CD4-positive, alpha-beta T cell treated with Interleukin-12 subunit alpha and Interleukin-12 subunit beta, for 1 hour (primary cell): ENCODE data around the gene GAREM2.

Source experiments
- DNase-seq: peaks from one replicate; pipeline ENCODE4 v3.0.0-alpha.2; 2020

GAREM2 gene

GRCh38 chr2:26170795-26171194 lies 2.1 kb upstream of the GAREM2 start:
- DNase-seq: no peak

DNA sequence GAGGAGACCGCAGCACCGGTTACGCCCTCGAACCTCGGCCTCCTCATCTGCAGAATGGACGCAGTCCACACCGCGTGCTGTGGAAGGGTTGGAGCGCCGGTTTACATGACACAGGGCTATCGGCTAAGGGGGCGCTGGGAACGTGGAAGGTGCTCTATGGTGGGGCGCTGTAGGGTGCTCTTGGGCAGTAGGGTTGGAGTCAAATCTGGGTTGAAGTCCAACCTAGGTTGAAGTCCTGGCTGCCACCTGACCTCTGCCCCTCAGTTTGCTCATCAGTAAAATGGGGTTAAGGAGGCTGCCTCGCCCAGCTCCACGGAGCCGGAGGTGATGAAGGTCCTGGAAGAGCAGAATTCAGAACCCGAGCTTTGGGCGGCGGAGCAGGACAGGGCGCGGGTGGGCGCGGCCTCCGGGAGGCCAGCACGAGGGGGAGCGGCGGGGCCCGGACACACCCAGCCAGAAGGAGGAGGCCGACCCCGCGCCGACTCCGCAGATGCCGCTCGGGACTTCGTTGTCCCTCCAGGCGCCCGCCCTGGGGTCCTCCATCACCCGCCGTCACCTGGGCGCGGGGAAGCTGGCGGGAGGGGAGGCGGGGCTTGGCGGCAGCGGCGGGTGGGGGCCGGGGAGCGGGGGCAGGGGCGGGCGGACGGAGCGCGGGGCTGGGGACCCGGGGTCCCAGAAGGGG lies 558 bp upstream of the GAREM2 start:
- DNase-seq: no peak

DNA sequence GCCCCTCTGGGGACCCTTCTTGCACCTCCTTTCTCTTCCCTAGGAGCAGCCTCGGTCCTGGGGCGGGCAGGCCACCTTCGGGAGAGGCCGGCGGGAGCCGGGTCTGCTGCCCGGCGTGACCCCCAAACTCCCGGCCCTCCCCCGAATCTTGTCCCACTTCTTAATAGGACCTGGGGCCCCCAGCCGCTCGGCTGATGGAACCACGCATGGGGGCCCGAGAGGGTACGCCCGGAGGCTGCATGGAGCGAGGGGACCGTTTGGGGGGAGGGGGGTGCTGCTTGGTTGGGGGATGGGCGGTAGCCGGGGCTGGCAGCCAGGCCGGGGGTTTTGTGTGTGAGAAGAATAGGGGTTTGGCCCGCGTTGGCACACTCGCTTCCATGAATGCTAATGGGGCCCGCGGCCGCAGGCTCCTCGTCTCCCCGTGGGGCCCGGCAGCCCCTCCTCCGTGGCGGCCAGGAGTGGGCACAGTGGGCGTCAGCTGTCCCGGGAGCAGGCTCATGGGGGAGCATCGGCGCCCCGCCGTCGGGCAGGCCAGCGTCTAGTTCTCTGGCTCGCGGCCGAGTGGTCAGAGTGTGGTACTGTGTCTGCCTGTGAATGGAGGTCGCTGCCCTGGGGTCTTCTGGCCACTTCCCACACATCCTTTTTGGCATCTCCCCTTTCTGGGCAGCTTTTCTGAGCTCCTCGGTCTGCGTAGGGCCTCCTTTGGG lies 1.0 kb downstream of the GAREM2 start:
- DNase-seq: no peak

DNA sequence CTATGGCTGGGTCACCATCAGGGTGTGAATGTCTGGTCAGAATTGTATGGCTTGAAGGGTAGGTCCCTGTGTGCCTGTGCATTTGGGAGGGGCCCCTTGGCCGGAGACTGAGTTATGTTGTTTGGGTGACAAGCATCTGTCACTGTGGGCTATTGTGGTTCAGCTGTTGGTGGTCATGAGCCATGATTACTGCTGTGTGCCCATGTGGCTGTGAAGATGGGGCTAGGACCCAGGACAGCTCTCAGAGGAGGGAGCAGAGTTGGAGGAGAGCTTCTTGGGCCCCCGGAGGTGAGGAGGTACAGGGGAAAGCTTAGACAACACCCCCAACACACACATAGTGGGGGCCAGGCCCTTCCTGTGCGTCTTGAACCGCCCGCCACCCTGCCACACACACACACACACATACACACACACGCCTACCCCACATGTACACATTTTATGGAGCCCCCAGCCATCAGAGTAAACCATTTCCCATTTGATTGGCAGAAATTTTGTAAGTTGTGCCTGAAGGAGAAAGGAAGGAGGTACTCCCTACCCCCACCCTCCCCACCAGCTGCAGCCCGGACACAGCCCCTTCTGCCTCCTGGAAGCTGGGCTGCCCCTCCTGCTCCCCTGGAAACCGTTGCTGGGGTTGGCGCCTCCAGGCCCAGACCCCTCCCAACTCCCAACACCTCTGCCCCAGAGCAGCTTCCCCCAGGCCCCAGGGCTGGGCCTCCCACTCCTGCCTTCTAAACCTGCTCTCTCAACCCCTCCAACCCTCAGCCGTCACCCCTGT lies 2.0 kb downstream of the GAREM2 start:
- DNase-seq: no peak

DNA sequence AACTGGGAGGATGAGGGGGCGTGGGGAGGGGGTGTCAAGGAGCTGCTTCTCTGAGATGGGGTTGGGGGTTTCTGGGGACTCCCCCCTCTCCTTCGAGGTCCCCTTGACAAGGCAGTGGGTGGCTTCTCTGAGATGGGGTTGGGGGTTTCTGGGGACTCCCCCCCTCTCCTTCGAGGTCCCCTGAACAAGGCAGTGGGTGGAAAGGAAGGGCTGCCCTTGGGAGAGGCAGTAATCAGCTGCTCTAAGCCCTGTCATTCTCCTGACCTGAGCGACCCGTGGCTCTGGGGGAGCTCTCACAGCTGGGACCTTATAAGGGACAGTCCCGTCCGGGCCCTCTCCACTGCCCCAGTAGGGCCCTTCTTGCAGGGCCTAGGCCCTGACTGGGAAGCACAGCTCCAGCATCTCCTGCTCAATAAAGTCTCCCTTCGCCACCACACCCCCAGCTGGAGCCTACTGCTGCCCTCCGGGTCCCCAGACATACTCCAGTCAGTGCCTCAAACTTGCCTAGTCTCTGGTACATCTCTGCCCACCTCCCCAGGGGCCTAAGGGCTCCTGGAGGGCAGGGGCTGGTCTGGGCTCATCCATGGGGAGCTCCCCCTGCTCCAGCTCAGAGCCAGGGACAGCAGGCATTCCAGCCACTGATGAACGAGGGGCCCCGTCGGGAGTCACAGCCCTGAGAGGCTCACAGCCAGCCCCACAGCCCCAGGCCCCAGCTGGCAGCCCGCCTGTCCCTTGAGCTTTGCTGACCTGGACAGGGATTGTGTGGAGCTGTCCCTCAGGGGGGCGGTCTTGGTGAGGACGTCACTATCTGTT lies 2.8 kb downstream of the GAREM2 start:
- DNase-seq: no peak

DNA sequence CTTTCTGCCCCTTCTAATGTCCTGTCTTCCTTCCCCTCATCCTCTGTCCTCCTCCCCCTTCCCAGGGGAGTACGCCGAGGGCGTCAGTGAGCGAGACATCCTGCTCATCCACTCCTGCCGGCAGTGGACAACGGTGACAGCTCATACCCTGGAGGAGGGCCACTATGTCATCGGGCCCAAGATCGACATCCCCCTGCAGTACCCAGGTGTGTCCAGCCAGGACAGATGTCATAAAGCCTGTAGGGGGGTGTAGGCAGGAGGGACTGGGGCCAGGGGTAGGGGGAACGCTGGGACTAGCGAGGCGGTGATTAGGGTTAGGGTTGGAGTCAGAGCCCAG lies 3.4 kb downstream of the GAREM2 start:
- DNase-seq: no peak

DNA sequence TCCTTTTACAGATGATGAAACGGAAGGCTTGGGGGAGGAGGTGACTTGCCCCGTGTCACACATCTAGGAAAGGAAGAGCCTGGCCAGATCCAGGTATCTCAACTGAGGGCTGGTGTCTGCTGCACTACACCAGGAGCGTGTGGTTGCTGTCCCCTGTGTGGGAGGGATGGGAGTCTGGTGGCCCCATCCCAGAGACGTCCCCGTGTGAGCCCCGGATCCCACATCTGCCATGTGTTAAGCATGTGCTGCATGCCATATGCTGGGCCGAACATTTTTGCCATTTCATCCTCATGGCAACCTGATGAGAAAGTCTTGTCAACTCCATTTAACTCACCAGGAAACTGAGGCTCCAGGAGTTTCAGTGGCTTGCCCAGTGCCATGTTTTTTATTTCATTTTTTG lies 4.2 kb downstream of the GAREM2 start:
- no peak for DNase-seq

GRCh38 chr2:26178246-26178645 lies 5.4 kb downstream of the GAREM2 start:
- DNase-seq: no peak

- no peak for DNase-seq
Observed at GRCh38 chr2:26178746-26179436, 6.0 kb downstream of the GAREM2 start.

- DNase-seq: no peak
Observed at GRCh38 chr2:26179446-26179913, 6.6 kb downstream of the GAREM2 start.

GRCh38 chr2:26182441-26182840 lies 9.6 kb downstream of the GAREM2 start:
- no peak for DNase-seq

- no peak for DNase-seq
Observed at GRCh38 chr2:26182887-26183630, 10.2 kb downstream of the GAREM2 start.

DNA sequence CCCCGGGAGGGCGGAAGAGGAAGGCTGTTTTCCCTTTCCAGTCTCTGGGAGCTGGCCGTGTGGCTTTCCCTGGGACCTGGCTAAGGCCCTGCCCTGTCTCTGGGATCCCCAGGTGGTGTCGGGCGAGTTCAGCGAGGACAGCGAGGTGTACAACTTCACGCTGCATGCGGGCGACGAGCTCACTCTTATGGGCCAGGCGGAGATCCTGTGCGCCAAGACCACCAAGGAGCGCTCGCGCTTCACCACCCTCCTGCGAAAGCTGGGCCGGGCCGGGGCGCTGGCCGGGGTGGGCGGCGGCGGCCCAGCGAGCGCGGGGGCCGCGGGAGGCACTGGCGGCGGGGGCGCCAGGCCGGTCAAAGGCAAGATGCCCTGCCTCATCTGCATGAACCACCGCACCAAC lies 11.2 kb downstream of the GAREM2 start:
- no peak for DNase-seq

DNA sequence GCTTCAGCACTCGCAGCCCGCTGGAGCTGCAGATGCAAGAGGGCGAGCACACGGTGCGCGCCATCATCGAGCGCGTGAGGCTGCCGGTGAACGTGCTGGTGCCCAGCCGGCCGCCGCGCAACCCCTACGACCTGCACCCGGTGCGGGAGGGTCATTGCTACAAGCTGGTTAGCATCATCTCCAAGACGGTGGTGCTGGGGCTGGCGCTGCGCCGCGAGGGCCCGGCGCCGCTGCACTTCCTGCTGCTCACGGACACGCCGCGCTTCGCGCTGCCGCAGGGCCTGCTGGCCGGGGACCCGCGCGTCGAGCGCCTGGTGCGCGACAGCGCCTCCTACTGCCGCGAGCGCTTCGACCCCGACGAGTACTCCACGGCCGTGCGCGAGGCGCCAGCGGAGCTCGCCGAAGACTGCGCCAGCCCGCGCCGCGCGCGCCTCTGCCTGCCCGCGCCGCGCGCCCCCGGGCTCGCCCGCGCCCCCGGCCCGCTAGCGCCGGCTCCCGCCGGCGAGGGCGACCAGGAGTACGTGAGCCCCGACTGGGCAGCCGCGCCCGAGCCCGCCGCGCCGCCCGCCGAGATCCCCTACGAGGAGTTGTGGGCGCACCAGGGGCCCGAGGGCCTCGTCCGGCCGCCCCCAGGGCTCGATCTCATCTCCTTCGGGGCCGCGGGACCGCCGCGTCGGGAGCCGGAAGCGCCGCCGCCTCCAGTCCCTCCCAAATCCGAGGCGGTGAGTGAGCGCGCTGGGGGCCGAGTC lies 11.8 kb downstream of the GAREM2 start:
- peak; percentile 91 for DNase-seq

- no peak for DNase-seq
Observed at GRCh38 chr2:26185304-26185928, 12.5 kb downstream of the GAREM2 start.

GRCh38 chr2:26185954-26186770 lies 13.3 kb downstream of the GAREM2 start:
- DNase-seq: no peak

DNA sequence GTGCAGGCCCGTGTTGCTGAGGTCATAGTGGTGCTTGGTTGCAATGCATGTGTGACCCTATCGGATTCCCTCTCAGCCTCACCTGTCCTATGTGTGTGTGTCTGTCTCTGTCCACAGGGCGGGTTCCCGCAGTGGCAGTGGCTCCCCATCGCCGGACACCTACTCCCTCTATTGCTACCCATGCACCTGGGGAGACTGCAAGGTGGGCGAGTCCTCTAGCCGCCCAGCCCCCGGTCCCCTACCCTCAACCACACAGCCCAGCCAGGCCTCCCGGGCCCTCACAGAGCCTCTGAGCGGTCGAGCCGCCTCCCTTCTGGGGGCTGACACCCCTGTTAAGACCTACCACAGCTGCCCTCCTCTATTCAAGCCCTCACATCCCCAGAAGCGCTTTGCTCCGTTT lies 14.2 kb downstream of the GAREM2 start:
- no peak for DNase-seq

DNA sequence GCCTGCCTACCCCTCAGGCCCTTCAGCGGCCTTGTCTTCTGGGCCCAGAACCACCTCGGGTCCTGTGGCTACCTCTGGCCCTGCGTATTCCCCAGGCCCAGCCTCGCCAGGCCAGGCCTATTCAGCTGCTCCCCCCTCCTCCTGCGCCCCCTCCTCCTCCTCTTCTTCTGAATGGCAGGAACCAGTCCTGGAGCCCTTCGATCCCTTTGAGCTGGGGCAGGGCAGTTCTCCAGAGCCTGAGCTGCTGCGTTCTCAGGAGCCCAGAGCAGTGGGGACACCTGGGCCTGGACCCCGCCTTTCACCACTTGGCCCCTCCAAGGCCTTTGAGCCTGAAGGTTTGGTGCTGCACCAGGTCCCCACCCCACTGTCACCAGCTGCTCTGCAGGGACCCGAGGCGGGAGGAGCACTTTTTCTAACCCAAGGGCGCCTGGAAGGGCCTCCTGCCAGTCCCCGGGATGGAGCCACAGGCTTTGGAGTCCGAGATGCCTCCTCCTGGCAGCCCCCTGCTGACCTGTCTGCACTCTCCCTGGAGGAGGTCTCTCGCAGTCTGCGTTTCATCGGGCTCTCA lies 14.7 kb downstream of the GAREM2 start:
- DNase-seq: no peak

DNA sequence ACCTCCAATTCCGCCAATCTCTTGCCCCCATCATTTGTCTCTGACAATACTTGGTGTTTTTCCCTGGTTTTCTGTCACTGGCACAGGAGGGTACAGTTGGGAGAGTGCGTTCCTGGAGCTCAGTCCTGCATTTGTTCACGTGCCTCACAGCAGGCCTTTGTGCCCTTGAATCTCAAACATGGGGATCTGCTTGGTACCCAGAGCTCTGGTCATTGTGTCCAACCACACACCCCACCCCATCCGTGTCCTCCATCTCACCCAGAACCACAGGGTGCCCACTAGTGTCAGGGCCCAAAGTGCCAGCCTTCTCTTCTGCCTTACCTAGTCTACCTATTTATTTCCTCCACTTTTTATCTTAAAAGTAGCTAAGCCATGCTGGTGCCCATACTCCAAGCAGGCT lies 16.2 kb downstream of the GAREM2 start:
- no peak for DNase-seq
